Measurements from ENCODE around the gene SH3BGRL3. TPM values are rescaled to one million over a fixed set of nuclear protein-coding genes. Genes with fewer than 3 reads are reported as not detected.

Gene SH3BGRL3
- total RNA-seq, 1 donor from 2014 or later: 324 TPM

DNA sequence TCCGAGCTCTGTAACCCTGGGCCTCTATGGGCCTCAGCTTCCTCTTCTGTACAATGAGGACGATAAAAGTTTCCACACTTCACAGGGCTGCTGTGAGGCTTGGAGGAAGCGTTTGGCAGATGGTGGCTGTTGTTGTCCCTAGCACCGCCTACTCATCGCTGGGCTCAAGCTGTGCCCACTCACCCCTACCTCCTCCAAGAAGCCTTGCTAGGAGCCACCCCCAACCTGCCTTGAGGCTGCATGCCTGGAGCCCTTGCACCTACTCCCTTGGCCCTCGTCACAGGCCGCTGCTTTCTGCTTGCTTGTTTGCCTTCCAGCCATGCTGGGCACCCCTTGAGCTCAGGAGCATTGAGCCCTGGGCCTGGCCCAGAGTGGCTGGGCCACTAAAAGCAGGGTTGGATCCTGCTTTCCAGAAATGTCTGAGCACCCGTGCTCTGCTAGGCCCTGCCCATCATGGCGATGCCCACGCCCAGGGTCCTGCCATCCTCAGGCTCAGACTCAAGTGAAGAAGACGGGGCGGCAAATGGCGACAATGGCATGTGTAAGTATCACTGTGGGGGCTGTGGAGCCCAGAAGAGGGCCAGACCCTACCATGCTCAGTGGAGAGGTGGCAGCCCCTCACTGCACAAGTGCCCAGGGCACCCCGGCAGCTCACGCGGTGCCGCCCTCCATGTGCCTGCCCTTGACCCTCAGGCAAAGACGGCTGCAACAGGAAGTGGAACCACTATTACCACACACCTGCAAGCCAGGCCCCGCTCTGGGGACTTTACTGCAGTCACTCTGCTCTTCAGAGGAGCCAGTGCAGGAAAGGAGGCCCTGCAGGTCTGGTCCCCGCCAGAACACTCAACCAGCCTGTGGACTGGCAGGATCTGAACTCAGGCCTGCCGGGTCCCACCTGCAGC is 9.5 kb downstream of the SH3BGRL3 start:
- H3K27me3 ChIP-seq (ENCODE audit: insufficient read depth, low read length): no peaks in the 10 kb centered on the region
- no peaks in the 10 kb centered on the region for H3K9me3 ChIP-seq (ENCODE audit: insufficient read depth, low read depth, low read length)
- H3K9ac ChIP-seq (ENCODE audit: low read length): no peak overlapping the region
- no peaks in the 10 kb centered on the region for H3K79me2 ChIP-seq (ENCODE audit: insufficient read depth, low read length)
- H3K36me3 ChIP-seq (ENCODE audit: insufficient read depth, low read length): no peaks in the 10 kb centered on the region
- FAIRE-seq: no peak
- DNase-seq (ENCODE audit: low read depth): no peak
- H2AFZ ChIP-seq (ENCODE audit: low read depth, low read length): no peak overlapping the region
- Mint-ChIP-seq H3K4me3 (ENCODE audit: unreplicated experiment) (no peak overlapping the region), H3K9me3 (ENCODE audit: unreplicated experiment) (no peaks in the 10 kb centered on the region), H3K27me3 (ENCODE audit: low read depth, unreplicated experiment) (no peaks in the 10 kb centered on the region), H3K27ac (ENCODE audit: unreplicated experiment) (no peak overlapping the region), H3K4me1 (ENCODE audit: low read depth, unreplicated experiment) (peaks cover 13% of the 10 kb centered on the region), H3K36me3 (ENCODE audit: low read depth, unreplicated experiment) (peaks cover 6% of the 10 kb centered on the region)
- H4K20me1 ChIP-seq (ENCODE audit: insufficient read depth, low read length): peaks cover 3% of the 10 kb centered on the region
- no peak overlapping the region for H3K27ac ChIP-seq (ENCODE audit: low read depth, low read length)
- H3K4me3 ChIP-seq (ENCODE audit: insufficient read depth, low read depth, low read length): no peak overlapping the region
- H3K4me2 ChIP-seq (ENCODE audit: low read length): no peak overlapping the region
- peaks cover 10% of the 10 kb centered on the region for H3K4me1 ChIP-seq (ENCODE audit: insufficient read depth, low read length)
- TF ChIP-seq EZH2 (IDR thresholded peaks at IDR 0.05; ENCODE audit: insufficient read depth, low read length): no peak
- TF ChIP-seq, protein P1, sequence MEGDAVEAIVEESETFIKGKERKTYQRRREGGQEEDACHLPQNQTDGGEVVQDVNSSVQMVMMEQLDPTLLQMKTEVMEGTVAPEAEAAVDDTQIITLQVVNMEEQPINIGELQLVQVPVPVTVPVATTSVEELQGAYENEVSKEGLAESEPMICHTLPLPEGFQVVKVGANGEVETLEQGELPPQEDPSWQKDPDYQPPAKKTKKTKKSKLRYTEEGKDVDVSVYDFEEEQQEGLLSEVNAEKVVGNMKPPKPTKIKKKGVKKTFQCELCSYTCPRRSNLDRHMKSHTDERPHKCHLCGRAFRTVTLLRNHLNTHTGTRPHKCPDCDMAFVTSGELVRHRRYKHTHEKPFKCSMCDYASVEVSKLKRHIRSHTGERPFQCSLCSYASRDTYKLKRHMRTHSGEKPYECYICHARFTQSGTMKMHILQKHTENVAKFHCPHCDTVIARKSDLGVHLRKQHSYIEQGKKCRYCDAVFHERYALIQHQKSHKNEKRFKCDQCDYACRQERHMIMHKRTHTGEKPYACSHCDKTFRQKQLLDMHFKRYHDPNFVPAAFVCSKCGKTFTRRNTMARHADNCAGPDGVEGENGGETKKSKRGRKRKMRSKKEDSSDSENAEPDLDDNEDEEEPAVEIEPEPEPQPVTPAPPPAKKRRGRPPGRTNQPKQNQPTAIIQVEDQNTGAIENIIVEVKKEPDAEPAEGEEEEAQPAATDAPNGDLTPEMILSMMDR (IDR thresholded peaks at IDR 0.05; ENCODE audit: insufficient read depth, low read depth, low read length): no peak

- Histone ChIP-seq H4K20me1 (ENCODE audit: insufficient read depth, low read length) (no peaks in the 10 kb centered on the region), H3K36me3 (ENCODE audit: insufficient read depth, low read length) (no peaks in the 10 kb centered on the region), H3K79me2 (ENCODE audit: insufficient read depth, low read length) (no peaks in the 10 kb centered on the region), H3K9me3 (ENCODE audit: insufficient read depth, low read depth, low read length) (no peaks in the 10 kb centered on the region), H2AFZ (ENCODE audit: low read depth, low read length) (no peak overlapping the region), H3K9ac (ENCODE audit: low read length) (no peak overlapping the region), H3K4me1 (ENCODE audit: insufficient read depth, low read length) (peaks cover 1% of the 10 kb centered on the region), H3K4me2 (ENCODE audit: low read length) (no peak overlapping the region), H3K27ac (ENCODE audit: low read depth, low read length) (no peak overlapping the region), H3K27me3 (ENCODE audit: insufficient read depth, low read length) (no peaks in the 10 kb centered on the region), H3K4me3 (ENCODE audit: insufficient read depth, low read depth, low read length) (no peak overlapping the region)
- H3K4me1 Mint-ChIP-seq (ENCODE audit: low read depth, unreplicated experiment): peaks cover 7% of the 10 kb centered on the region
- DNase-seq (ENCODE audit: low read depth) (no peak), FAIRE-seq (no peak)
- TF ChIP-seq, protein P1 (IDR thresholded peaks at IDR 0.05; ENCODE audit: insufficient read depth, low read depth, low read length): no peak
- TF ChIP-seq EZH2 (IDR thresholded peaks at IDR 0.05; ENCODE audit: insufficient read depth, low read length): no peak
- H3K4me3 Mint-ChIP-seq (ENCODE audit: unreplicated experiment): no peak overlapping the region
- no peaks in the 10 kb centered on the region for H3K9me3 Mint-ChIP-seq (ENCODE audit: unreplicated experiment)
- peaks cover 6% of the 10 kb centered on the region for H3K36me3 Mint-ChIP-seq (ENCODE audit: low read depth, unreplicated experiment)
- no peaks in the 10 kb centered on the region for H3K27me3 Mint-ChIP-seq (ENCODE audit: low read depth, unreplicated experiment)
- no peak overlapping the region for H3K27ac Mint-ChIP-seq (ENCODE audit: unreplicated experiment)
These were observed 10.4 kb downstream of the SH3BGRL3 start for GRCh38 chr1:26290122-26290881.

Data from astrocyte (in vitro differentiated cells and primary cell).